ENCODE measurements around the gene USP15.
A peak's percentile ranks its signal among the peaks of the same experiment; 100 is the strongest.

The USP15 gene

DNA sequence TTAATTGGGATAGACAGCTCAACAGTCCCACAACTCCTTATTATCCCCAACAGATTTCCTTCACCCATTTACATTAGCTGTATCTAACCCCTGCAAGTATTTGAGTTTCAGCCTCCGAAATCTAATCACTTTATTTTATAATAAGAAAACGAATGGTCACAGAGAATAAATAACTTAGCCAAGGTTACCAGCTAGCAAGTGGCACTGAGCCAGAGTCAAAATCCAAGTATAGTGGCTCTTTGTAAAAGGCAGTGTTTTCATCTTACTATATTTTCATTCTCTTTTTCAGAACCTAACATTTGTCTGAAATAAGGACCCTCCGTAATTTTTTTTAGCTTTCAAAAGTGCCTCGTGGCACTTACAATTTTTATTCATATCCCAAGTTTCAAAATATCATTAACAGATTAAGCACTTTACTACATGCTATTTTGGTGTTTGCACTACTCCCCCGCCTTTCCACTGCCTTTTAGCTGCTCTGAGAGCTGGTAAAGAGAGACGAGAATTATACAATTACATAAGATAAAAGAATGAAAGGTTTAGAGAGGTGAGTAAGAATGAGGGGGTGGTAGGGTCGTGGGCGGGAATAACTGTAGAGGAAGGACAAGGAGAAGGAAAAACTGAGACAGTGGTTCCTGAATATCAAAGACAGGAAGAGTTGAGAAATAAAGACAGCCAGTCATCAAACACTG is 3.7 kb upstream of the USP15 start:
- Histone ChIP-seq H3K4me2 (ENCODE audit: low read length) (no peak overlapping the region), H3K4me3 (ENCODE audit: low read depth, low read length) (no peak overlapping the region), H3K27ac (no peak overlapping the region), H3K27me3 (ENCODE audit: control insufficient read depth, insufficient read depth, low read length) (no peaks in the 10 kb centered on the region), H3K36me3 (ENCODE audit: control insufficient read depth, insufficient read depth, low read length) (no peaks in the 10 kb centered on the region), H3K79me2 (peaks cover 5% of the 10 kb centered on the region), H3K4me1 (no peaks in the 10 kb centered on the region), H3K9ac (no peak overlapping the region), H3K9me3 (ENCODE audit: control insufficient read depth, low read length) (no peaks in the 10 kb centered on the region), H2AFZ (no peak overlapping the region)
- TF ChIP-seq, protein P1, sequence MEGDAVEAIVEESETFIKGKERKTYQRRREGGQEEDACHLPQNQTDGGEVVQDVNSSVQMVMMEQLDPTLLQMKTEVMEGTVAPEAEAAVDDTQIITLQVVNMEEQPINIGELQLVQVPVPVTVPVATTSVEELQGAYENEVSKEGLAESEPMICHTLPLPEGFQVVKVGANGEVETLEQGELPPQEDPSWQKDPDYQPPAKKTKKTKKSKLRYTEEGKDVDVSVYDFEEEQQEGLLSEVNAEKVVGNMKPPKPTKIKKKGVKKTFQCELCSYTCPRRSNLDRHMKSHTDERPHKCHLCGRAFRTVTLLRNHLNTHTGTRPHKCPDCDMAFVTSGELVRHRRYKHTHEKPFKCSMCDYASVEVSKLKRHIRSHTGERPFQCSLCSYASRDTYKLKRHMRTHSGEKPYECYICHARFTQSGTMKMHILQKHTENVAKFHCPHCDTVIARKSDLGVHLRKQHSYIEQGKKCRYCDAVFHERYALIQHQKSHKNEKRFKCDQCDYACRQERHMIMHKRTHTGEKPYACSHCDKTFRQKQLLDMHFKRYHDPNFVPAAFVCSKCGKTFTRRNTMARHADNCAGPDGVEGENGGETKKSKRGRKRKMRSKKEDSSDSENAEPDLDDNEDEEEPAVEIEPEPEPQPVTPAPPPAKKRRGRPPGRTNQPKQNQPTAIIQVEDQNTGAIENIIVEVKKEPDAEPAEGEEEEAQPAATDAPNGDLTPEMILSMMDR (IDR thresholded peaks at IDR 0.05) = no peak

DNA sequence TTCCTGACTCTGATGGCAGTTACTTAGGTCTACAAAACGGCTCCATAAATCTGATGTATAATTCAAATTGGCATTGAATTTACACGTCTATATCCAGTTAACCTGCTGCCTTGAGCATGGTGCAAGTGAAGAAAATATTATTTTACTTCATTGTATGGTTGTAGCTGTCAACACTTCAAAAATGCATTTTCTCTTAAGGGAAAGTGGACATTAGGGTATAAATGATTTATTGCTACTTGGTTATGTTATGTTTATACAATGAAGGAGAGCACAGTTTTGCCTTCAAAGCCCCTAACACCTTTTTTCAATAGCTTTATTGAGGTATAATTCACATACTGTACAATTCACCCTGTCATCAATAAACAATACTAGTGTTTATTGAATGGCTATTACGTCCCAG is 2.0 kb upstream of the USP15 start:
- H3K4me3 ChIP-seq (ENCODE audit: low read depth, low read length) = no peak overlapping the region
- H3K27ac ChIP-seq = no peak overlapping the region
- H3K79me2 ChIP-seq = peaks cover 16% of the 10 kb centered on the region
- TF ChIP-seq, protein P1 (IDR thresholded peaks at IDR 0.05) = no peak
- H3K9ac ChIP-seq = no peak overlapping the region
- no peaks in the 10 kb centered on the region for H3K36me3 ChIP-seq (ENCODE audit: control insufficient read depth, insufficient read depth, low read length)
- H3K4me1 ChIP-seq = no peaks in the 10 kb centered on the region
- no peak overlapping the region for H3K4me2 ChIP-seq (ENCODE audit: low read length)
- H3K27me3 ChIP-seq (ENCODE audit: control insufficient read depth, insufficient read depth, low read length) = no peaks in the 10 kb centered on the region
- H2AFZ ChIP-seq = no peak overlapping the region
- H3K9me3 ChIP-seq (ENCODE audit: control insufficient read depth, low read length) = no peaks in the 10 kb centered on the region

DNA sequence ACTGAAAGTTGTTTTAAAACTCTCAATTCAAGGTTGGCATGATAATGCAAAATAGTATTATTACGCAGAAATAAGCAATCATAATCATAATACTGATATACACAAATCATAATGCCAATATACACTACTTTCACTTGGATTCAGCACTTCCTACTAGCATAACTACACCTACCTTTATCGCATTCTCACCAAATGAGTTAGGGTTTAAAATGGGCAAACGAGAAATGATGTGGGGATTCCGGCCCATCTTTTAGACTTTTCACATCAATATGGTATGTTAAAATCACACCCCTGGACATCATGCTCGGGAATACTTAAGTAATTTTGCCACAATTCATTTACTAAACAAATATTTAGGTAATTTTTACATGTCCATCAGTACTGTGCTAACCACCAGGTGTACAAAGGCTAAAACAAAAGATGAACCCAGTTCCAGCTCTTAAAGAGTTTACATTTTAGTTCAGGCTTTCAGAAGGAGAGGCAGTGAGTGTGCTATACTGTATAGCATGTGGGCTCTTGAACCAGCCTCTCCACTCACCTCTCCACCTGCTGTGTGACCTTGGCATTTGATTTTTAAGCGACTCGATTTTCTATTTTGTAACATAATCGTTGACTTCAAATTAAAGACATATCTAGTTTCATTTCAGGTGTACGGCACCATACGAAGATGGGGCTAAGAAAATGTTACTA is 1.1 kb upstream of the USP15 start:
- peak overlapping the region; percentile 88 for H2AFZ ChIP-seq
- no peaks in the 10 kb centered on the region for H3K9me3 ChIP-seq (ENCODE audit: control insufficient read depth, low read length)
- H3K27ac ChIP-seq = peak overlapping the region; percentile 91
- no peak overlapping the region for H3K9ac ChIP-seq
- TF ChIP-seq, protein P1 (IDR thresholded peaks at IDR 0.05) = peak; percentile 8
- H3K36me3 ChIP-seq (ENCODE audit: control insufficient read depth, insufficient read depth, low read length) = no peaks in the 10 kb centered on the region
- H3K4me2 ChIP-seq (ENCODE audit: low read length) = peak overlapping the region; percentile 81
- H3K4me1 ChIP-seq = no peaks in the 10 kb centered on the region
- peaks cover 21% of the 10 kb centered on the region for H3K79me2 ChIP-seq
- peak overlapping the region; percentile 95 for H3K4me3 ChIP-seq (ENCODE audit: low read depth, low read length)
- H3K27me3 ChIP-seq (ENCODE audit: control insufficient read depth, insufficient read depth, low read length) = no peaks in the 10 kb centered on the region

DNA sequence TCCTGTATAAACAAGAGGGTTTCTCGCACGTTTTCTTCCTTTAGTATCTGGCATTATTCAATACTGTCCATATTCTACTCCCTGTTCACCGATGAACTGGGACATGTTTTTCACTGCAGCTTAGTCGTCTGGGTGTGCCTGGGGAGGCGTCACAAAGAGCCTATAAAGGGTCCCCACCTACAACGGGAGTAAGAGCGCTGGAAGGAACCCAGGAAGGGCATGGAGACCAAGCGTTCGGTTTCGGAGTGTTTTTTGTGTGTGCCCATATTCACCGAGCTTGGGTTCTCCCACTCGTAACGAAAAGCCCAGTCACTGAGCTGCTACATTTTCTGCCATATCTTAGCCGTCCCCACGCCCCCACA is 592 bp upstream of the USP15 start:
- Histone ChIP-seq H3K9ac (peak overlapping the region; percentile 28), H3K27ac (peak overlapping the region; percentile 91), H2AFZ (peak overlapping the region; percentile 88), H3K4me2 (ENCODE audit: low read length) (peak overlapping the region; percentile 81), H3K4me3 (ENCODE audit: low read depth, low read length) (peak overlapping the region; percentile 95), H3K9me3 (ENCODE audit: control insufficient read depth, low read length) (no peaks in the 10 kb centered on the region), H3K27me3 (ENCODE audit: control insufficient read depth, insufficient read depth, low read length) (no peaks in the 10 kb centered on the region), H3K79me2 (peaks cover 25% of the 10 kb centered on the region), H3K36me3 (ENCODE audit: control insufficient read depth, insufficient read depth, low read length) (no peaks in the 10 kb centered on the region), H3K4me1 (no peaks in the 10 kb centered on the region)
- TF ChIP-seq, protein P1 (IDR thresholded peaks at IDR 0.05) = no peak

All from parathyroid adenoma (tissue), 2 donors.